ENCODE measurements around the gene STX8. TPM values are rescaled to one million over a fixed set of nuclear protein-coding genes. Genes with fewer than 3 reads are reported as not detected.
"Not testable (repeated sequence)": the region's sequence is repeated elsewhere in the genome, so short reads cannot be mapped to it uniquely, and the experiment has no call there.

Gene STX8
- total and polyA plus RNA-seq, 12 donors, result 53.3 to 80.1 (median 63.9) TPM

DNA sequence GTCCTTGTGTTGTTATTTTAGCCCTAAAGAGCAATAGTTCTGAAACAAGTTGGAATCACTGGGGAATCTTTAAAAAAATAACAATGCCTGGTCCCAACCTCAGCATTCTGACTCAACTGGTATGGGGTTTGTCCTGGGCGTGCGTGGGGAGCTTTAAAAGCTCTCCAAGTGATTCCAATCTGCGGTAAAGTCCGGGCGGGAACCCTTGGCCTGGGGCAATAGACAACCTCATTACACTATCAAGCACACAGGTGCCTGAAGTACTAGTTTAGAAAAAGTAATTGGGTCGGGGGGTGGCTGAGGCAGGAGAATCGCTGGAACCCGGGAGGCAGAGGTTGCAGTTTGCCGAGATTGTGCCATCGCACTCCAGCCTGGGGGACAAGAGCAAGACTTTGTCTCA, 4.4 kb downstream of the STX8 start:
- 88 to 94% methylated on average over 10 of the region's 10 CpGs for WGBS, 2 donors

DNA sequence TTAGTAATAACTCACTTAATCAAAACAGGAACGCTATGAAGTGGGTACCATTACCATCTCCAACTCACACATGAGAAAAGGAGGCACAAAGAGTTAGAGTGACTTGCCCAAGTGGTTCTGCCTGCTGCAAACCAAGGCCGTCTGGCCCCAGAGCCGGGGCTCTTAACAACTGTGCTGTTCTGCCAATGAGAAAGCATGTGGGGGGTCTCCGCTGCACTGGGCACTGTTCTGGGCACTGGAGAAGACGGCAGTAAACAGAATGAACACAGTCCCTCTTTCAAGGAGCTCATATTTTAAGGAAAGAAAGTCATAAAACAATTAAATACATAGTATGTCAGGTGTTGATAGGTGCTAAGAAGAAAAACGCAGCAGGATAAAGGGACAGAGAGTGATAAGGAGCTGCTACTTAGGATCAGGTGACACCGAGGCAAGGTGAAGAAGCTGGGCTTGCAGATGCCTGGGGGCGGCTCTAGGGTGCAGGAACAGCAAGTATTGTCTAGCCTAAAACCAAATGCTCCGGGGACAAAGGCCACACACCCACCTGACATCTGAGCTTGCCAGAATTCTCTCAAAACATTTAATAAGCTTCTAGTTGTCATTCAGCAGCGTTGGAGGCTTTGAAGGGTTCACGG, 6.5 kb downstream of the STX8 start:
- ATAC-seq (no peak), DNase-seq (no peak)
- Histone ChIP-seq H3K27me3 (no peaks in the 10 kb centered on the region), H3K27ac (no peak overlapping the region), H3K4me3 (no peak overlapping the region), H3K4me1 (peaks cover 0 to 17% (median 3%) of the 10 kb centered on the region in 9 donors), H3K36me3 (peaks cover 0 to 55% (median 6%) of the 10 kb centered on the region in 9 donors), H3K9me3 (no peaks in the 10 kb centered on the region)
- intact Hi-C loops (cut with DNase I), result no loop called here
- TF ChIP-seq, protein P1, sequence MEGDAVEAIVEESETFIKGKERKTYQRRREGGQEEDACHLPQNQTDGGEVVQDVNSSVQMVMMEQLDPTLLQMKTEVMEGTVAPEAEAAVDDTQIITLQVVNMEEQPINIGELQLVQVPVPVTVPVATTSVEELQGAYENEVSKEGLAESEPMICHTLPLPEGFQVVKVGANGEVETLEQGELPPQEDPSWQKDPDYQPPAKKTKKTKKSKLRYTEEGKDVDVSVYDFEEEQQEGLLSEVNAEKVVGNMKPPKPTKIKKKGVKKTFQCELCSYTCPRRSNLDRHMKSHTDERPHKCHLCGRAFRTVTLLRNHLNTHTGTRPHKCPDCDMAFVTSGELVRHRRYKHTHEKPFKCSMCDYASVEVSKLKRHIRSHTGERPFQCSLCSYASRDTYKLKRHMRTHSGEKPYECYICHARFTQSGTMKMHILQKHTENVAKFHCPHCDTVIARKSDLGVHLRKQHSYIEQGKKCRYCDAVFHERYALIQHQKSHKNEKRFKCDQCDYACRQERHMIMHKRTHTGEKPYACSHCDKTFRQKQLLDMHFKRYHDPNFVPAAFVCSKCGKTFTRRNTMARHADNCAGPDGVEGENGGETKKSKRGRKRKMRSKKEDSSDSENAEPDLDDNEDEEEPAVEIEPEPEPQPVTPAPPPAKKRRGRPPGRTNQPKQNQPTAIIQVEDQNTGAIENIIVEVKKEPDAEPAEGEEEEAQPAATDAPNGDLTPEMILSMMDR (IDR thresholded peaks at IDR 0.05), result no peak
- 84 to 87% methylated on average over 11 of the region's 11 CpGs for WGBS, 2 donors

More for the DNA sequence above, 4.4 kb downstream of the STX8 start:
- ATAC-seq, result no peak
- intact Hi-C loops (cut with DNase I), result no loop called here
- Histone ChIP-seq H3K36me3 (peaks cover 0 to 49% (median 6%) of the 10 kb centered on the region in 9 donors), H3K27ac (no peak overlapping the region), H3K9me3 (no peaks in the 10 kb centered on the region), H3K27me3 (no peaks in the 10 kb centered on the region), H3K4me3 (no peak overlapping the region), H3K4me1 (peaks cover 0 to 22% (median 18%) of the 10 kb centered on the region in 9 donors)
- DNase-seq, result no peak
- TF ChIP-seq, protein P1 (IDR thresholded peaks at IDR 0.05), result no peak

DNA sequence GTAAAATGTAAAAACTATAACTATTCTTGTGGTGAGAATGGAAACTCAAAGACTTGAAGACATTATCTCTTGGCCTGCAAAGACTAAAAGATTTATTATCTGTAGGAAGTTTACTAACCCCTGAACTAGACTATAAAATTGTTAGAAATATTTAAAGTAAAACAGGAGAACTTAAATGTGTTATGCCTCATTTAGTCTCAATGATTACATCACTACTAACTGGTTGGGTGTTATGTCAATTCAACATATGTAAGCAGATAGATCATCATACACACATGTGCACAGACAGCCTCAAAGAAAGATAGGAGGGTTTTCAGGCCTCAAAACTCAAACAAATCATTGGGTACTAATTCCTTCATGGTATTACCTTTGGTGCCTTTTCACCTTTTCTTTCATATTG, 7.6 kb downstream of the STX8 start:
- H3K4me1 ChIP-seq, result peaks cover 0 to 18% (median 3%) of the 10 kb centered on the region in 9 donors
- no peak overlapping the region for H3K27ac ChIP-seq
- H3K27me3 ChIP-seq, result no peaks in the 10 kb centered on the region
- peaks cover 0 to 55% (median 6%) of the 10 kb centered on the region in 9 donors for H3K36me3 ChIP-seq
- H3K9me3 ChIP-seq, result no peaks in the 10 kb centered on the region
- DNase-seq, result no peak
- TF ChIP-seq, protein P1 (IDR thresholded peaks at IDR 0.05), result no peak
- intact Hi-C loops (cut with DNase I), result no loop called here
- no peak for ATAC-seq
- no peak overlapping the region for H3K4me3 ChIP-seq

DNA sequence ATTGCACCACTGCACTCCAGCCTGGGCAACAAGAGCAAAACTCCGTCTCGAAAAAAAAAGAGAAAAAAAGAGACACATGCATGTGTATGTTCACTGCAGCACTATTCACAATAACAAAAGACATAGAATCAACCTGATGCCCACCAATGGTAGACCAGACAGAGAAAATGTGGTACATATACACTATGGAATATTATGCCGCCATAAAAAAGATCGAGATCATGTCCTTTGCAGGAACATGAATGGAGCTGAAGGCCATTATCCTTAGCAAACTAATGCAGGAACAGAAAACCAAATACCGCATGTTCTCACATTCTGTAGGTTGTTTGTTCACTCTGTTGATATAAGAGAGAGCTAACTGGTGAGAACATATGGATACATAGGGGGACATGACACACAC, 8.9 kb downstream of the STX8 start:
- Histone ChIP-seq H3K36me3 (peaks cover 0 to 55% (median 6%) of the 10 kb centered on the region in 9 donors), H3K4me1 (peaks cover 0 to 18% (median 3%) of the 10 kb centered on the region in 9 donors)
- intact Hi-C loops (cut with DNase I); DNase-seq; H3K9me3 ChIP-seq; ATAC-seq; H3K27me3 ChIP-seq; H3K27ac ChIP-seq; H3K4me3 ChIP-seq: not testable (repeated sequence)
- WGBS, 2 donors, result 97% methylated on average over 5 of the region's 5 CpGs

DNA sequence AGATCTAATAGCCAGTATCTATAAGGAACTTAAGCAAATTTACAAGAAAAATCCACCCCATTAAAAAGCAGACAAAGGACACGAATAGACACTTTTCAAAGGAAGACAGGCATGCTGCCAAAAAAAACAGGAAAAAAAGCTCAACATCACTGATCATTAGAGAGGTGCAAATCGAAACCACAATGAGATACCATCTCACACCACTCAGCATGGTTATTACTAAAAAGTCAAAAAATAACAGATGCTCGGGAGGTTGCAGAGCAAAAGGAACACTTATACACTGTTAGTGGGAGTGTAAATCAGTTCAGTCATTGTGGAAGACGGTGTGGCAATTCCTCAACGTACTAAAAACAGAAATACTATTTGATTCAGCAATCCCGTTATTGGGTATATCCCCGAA, 9.6 kb downstream of the STX8 start:
- TF ChIP-seq, protein P1 (IDR thresholded peaks at IDR 0.05), result no peak
- no peak overlapping the region for H3K4me3 ChIP-seq

More for the DNA sequence above, 9.6 kb downstream of the STX8 start:
- H3K9me3 ChIP-seq, result no peaks in the 10 kb centered on the region
- peaks cover 0 to 58% (median 6%) of the 10 kb centered on the region in 9 donors for H3K36me3 ChIP-seq
- no peaks in the 10 kb centered on the region for H3K27me3 ChIP-seq
- 51 to 64% methylated on average over 7 of the region's 7 CpGs for WGBS, 2 donors
- DNase-seq (no peak), ATAC-seq (no peak)
- H3K4me1 ChIP-seq, result peaks cover 0 to 18% (median 3%) of the 10 kb centered on the region in 9 donors
- intact Hi-C loops (cut with DNase I), result no loop called here
- H3K27ac ChIP-seq, result no peak overlapping the region
